ENCODE data around the gene CTPS2.

GRCh38 chrX:16708016-16708415, 4.5 kb downstream of the CTPS2 start:
- TF ChIP-seq, protein P1, sequence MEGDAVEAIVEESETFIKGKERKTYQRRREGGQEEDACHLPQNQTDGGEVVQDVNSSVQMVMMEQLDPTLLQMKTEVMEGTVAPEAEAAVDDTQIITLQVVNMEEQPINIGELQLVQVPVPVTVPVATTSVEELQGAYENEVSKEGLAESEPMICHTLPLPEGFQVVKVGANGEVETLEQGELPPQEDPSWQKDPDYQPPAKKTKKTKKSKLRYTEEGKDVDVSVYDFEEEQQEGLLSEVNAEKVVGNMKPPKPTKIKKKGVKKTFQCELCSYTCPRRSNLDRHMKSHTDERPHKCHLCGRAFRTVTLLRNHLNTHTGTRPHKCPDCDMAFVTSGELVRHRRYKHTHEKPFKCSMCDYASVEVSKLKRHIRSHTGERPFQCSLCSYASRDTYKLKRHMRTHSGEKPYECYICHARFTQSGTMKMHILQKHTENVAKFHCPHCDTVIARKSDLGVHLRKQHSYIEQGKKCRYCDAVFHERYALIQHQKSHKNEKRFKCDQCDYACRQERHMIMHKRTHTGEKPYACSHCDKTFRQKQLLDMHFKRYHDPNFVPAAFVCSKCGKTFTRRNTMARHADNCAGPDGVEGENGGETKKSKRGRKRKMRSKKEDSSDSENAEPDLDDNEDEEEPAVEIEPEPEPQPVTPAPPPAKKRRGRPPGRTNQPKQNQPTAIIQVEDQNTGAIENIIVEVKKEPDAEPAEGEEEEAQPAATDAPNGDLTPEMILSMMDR (IDR thresholded peaks at IDR 0.05) = no peak
- TF ChIP-seq POLR2A (IDR thresholded peaks at IDR 0.05) = no peak
- no peak for TF ChIP-seq EP300 (IDR thresholded peaks at IDR 0.05)

All from upper lobe of left lung (tissue), 4 donors.